IPS DF 4.7 (cell line): ENCODE data around the gene PAX3.

Experiments used
- DNase-seq: peaks from one replicate; pipeline ENCODE4 v3.0.0-alpha.2; 2013; ENCODE audit warnings: low spot score; ENCODE audit errors: extremely low read depth

The PAX3 gene

GRCh38 chr2:222296911-222297599, 1.7 kb downstream of the PAX3 start:
- no peak for DNase-seq

GRCh38 chr2:222296311-222296741, 2.5 kb downstream of the PAX3 start:
- DNase-seq = no peak

DNA sequence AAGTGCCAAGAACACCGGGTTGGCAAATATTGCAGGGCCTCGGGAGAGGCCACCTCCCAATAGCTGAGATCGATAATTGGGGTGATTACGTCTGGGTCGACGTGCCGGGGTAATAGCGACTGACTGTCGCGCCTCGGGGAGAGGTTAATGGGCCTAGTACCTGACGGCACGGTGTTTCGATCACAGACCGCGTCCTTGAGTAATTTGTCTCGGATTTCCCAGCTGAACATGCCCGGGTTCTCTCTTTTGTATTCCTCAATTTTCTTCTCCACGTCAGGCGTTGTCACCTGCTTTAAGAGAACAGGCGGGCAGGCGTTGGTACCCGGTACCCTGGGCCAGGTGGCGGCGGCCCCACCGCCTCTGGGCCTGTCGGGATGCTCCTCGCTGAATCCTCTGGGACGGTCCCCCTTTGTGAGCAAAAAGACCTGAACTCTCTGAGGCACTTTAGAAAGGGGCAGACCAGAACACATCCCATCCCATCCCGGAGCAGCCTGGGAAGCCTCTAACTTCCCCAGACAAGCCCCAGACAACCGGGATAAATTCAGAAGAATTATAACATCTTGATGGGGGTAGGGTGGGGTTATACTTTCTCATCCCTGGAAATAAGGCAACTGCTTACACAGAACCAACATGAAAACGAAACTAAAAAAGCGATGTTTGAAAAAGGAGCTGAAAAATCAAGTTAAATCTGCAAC, 3.3 kb downstream of the PAX3 start:
- no peak for DNase-seq

DNA sequence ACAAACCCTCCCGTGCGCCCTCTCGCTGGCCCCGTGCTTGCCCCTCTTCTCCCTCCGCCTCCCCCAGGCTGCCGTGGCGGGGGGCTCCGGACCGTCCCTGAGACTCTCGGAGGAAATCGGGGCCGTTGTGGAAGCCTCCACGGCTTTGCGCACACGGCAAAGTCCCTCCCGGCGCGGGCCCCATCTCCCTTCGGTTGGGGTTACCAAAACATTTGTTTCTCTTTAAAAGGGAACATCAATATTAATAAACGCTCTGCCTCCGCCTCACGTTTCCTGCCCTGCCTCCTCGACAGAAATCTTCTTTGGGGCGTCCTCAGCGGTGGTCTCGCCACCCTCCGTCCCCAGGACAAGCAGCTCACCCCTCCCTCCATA, 3.8 kb downstream of the PAX3 start:
- DNase-seq = no peak

- no peak for DNase-seq
These were observed 4.9 kb downstream of the PAX3 start for GRCh38 chr2:222293660-222294630.

- DNase-seq = no peak
These were observed 6.4 kb downstream of the PAX3 start for GRCh38 chr2:222292149-222293134.

- DNase-seq = no peak
These were observed 7.3 kb downstream of the PAX3 start for GRCh38 chr2:222291485-222291841.

- no peak for DNase-seq
These were observed 7.9 kb downstream of the PAX3 start for GRCh38 chr2:222290736-222291484.

GRCh38 chr2:222290401-222290735, 8.4 kb downstream of the PAX3 start:
- DNase-seq = no peak

DNA sequence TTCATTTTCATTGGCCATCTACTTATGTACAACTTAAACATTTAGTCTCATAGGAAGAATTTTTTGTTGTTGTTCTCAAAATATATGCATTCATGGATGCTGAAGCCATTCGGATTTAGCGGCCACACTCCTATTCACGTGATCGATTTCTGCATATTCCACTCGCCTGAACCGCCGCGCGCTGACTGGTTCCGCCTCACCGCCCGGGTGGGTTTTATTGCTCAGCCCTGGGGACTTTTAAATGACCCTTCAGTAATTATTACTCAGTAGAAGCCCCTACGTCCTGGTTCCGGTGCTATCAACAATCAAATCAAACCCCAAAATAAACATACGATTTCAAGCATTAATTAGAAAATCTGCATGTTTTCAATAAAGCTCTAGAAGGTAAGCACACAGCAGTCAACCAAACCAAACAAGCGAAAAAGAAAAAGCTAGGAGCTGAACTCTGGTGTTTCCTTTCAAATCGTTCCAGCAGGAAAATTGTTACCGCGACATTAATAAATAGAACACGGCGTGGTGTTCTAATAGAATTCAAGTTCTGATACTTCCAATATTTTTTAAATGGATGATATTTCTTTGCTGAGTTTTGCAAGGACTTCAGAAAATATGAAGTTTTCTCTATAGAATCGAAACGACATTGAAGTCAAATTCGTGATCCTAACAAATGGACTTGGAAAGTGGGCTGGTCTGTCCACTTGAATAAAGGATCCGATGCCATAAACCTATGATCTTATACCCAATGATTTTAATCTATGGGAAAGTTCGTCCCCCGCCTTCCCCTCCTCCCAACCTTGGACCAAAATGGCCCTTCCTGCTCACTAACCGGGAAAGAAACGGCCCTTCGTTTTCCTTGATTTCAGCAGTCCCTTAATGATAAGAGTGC, 9.3 kb downstream of the PAX3 start:
- no peak for DNase-seq

GRCh38 chr2:222288590-222289277, 10.1 kb downstream of the PAX3 start:
- no peak for DNase-seq

GRCh38 chr2:222287862-222288479, 10.8 kb downstream of the PAX3 start:
- DNase-seq = no peak

GRCh38 chr2:222284466-222284865, 14.3 kb downstream of the PAX3 start:
- no peak for DNase-seq

GRCh38 chr2:222283634-222284033, 15.2 kb downstream of the PAX3 start:
- no peak for DNase-seq

- DNase-seq = no peak
These were observed 17.3 kb downstream of the PAX3 start for GRCh38 chr2:222281506-222281905.

DNA sequence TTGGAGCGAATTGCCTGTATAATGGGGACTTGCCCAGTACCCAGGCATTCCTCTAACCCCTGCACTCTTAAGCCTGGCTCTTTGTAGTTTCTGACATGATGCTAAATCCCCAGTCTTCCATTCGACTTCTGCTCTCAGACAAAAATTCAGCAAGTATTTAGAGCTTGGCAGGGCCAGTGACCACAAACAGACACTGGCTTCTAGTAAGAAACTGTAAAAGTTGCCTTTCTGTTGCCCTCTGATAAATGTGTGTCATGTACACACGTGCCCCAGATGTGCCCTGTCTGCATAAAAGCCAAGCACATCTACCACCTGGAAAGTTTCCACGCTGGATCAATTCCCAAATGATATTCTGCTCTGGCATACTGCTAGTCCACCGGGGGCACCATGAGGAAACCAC, 18.0 kb downstream of the PAX3 start:
- no peak for DNase-seq

DNA sequence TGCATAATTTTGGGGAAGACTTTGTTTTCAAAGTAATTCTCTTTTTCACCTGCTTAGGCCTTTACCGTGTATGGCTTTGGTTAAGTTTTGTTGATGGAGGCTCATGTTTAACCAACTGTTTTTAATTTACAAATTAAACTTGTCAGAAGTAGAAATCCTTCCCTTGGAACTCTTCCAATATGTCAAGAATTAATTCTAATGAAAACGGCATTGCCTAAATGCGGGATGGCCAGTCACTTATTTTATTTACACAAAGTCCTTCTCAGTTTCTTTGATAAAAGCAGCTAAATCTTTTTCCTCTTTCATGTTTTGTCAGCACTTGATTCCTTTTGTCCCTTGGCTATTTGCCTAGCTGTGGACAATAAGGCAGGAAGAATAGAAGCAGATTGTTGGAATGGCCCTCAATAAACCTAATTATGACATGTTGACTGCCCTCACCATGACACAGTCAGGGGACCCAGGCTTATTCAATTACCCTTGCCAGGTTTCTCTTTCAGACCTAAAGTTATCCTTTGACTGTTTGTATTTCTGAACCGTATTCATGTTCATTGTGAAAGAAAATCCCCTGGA, 26.3 kb downstream of the PAX3 start:
- DNase-seq = no peak

DNA sequence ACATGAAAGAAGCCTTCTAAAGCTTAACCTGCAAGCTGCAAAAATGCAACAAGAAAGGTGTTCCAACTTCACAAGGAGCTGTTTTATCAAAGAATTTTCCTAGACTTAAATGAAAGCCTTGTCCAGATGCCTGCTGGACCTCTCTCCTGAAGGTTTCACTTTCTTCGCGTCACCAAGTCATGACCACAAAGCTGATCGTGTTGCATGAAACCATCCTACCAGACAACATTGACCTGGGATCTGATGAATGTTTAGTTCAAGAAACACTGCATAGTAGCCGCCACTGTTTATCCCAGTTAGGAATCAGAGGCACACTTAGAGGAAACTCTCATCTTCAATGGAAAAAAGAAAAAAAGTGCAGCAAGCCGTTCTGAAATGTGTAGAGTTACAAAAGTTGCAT, 26.9 kb downstream of the PAX3 start:
- DNase-seq = no peak
